ENCODE data around the gene SFMBT1.

The SFMBT1 gene

GRCh38 chr3:52983828-52984227 lies 62.0 kb downstream of the SFMBT1 start:
- no peak overlapping the region for H3K4me3 ChIP-seq (ENCODE audit: severe bottlenecking)
- H3K27me3 ChIP-seq (ENCODE audit: insufficient read depth, poor library complexity, severe bottlenecking): no peaks in the 10 kb centered on the region
- ATAC-seq (ENCODE audit: low read depth): no peak
- no peak for TF ChIP-seq CTCF (IDR thresholded peaks at IDR 0.05; ENCODE audit: poor library complexity, severe bottlenecking)
- H3K9me3 ChIP-seq (ENCODE audit: severe bottlenecking): no peaks in the 10 kb centered on the region
- no peak for DNase-seq (ENCODE audit: low spot score)
- H3K36me3 ChIP-seq (ENCODE audit: low read depth): no peaks in the 10 kb centered on the region
- no peaks in the 10 kb centered on the region for H3K4me1 ChIP-seq (ENCODE audit: insufficient read depth, poor library complexity, severe bottlenecking)
- H3K27ac ChIP-seq (ENCODE audit: poor library complexity, severe bottlenecking): no peak overlapping the region

- Histone ChIP-seq H3K9me3 (ENCODE audit: severe bottlenecking) (no peaks in the 10 kb centered on the region), H3K4me3 (ENCODE audit: severe bottlenecking) (no peak overlapping the region), H3K36me3 (ENCODE audit: low read depth) (no peaks in the 10 kb centered on the region), H3K27ac (ENCODE audit: poor library complexity, severe bottlenecking) (no peak overlapping the region), H3K4me1 (ENCODE audit: insufficient read depth, poor library complexity, severe bottlenecking) (no peaks in the 10 kb centered on the region), H3K27me3 (ENCODE audit: insufficient read depth, poor library complexity, severe bottlenecking) (no peaks in the 10 kb centered on the region)
- ATAC-seq (ENCODE audit: low read depth) (no peak), DNase-seq (ENCODE audit: low spot score) (no peak)
- no peak for TF ChIP-seq CTCF (IDR thresholded peaks at IDR 0.05; ENCODE audit: poor library complexity, severe bottlenecking)
Observed at GRCh38 chr3:52983336-52983807, 62.5 kb downstream of the SFMBT1 start.

- no peaks in the 10 kb centered on the region for H3K4me1 ChIP-seq (ENCODE audit: insufficient read depth, poor library complexity, severe bottlenecking)
- no peak overlapping the region for H3K4me3 ChIP-seq (ENCODE audit: severe bottlenecking)
- H3K36me3 ChIP-seq (ENCODE audit: low read depth): no peaks in the 10 kb centered on the region
- H3K27ac ChIP-seq (ENCODE audit: poor library complexity, severe bottlenecking): no peak overlapping the region
- TF ChIP-seq CTCF (IDR thresholded peaks at IDR 0.05; ENCODE audit: poor library complexity, severe bottlenecking): no peak
- no peaks in the 10 kb centered on the region for H3K27me3 ChIP-seq (ENCODE audit: insufficient read depth, poor library complexity, severe bottlenecking)
- no peak for ATAC-seq (ENCODE audit: low read depth)
- no peaks in the 10 kb centered on the region for H3K9me3 ChIP-seq (ENCODE audit: severe bottlenecking)
- DNase-seq (ENCODE audit: low spot score): no peak
Observed at GRCh38 chr3:52982839-52983238, 63.0 kb downstream of the SFMBT1 start.

- Histone ChIP-seq H3K27ac (ENCODE audit: poor library complexity, severe bottlenecking) (no peak overlapping the region), H3K27me3 (ENCODE audit: insufficient read depth, poor library complexity, severe bottlenecking) (no peaks in the 10 kb centered on the region), H3K9me3 (ENCODE audit: severe bottlenecking) (no peaks in the 10 kb centered on the region), H3K4me1 (ENCODE audit: insufficient read depth, poor library complexity, severe bottlenecking) (no peaks in the 10 kb centered on the region), H3K36me3 (ENCODE audit: low read depth) (no peaks in the 10 kb centered on the region), H3K4me3 (ENCODE audit: severe bottlenecking) (no peak overlapping the region)
- no peak for DNase-seq (ENCODE audit: low spot score)
- TF ChIP-seq CTCF (IDR thresholded peaks at IDR 0.05; ENCODE audit: poor library complexity, severe bottlenecking): no peak
- ATAC-seq (ENCODE audit: low read depth): no peak
Observed at GRCh38 chr3:52979190-52979983, 66.5 kb downstream of the SFMBT1 start.
